Mucosa of rectum (tissue), 2 donors: Measurements from ENCODE around the gene HMX1.

ENCODE experiments used
- H3K27ac ChIP-seq, 2 donors: one replicate each; pipeline ENCODE4 v1.7.0; 2013; ENCODE audit warnings: inconsistent platforms in 2 of 2, low read depth in 2 of 2, low read length in 2 of 2
- H3K27me3 ChIP-seq, 2 donors: one replicate each; pipeline ENCODE4 v1.7.0; 2013; ENCODE audit warnings: low read length in 2 of 2; ENCODE audit not compliant: control insufficient read depth in 2 of 2, insufficient read depth in 2 of 2
- H3K36me3 ChIP-seq, 2 donors: one replicate each; pipeline ENCODE4 v1.7.0; 2013; ENCODE audit warnings: low read length in 2 of 2; ENCODE audit not compliant: control insufficient read depth in 2 of 2, insufficient read depth in 2 of 2
- H3K4me1 ChIP-seq, 2 donors: one replicate each; pipeline ENCODE4 v1.7.0; 2013; ENCODE audit warnings: low read length in 2 of 2, mild to moderate bottlenecking in 1 of 2; ENCODE audit not compliant: control insufficient read depth in 2 of 2, insufficient read depth in 2 of 2
- H3K4me3 ChIP-seq, 2 donors: one replicate each; pipeline ENCODE4 v1.7.0; 2013; ENCODE audit warnings: low read length in 2 of 2
- H3K9ac ChIP-seq, 2 donors: one replicate each; pipeline ENCODE4 v1.7.0; 2013; ENCODE audit warnings: low read length in 2 of 2, low read depth in 1 of 2, mild to moderate bottlenecking in 1 of 2
- H3K9me3 ChIP-seq, 2 donors: one replicate each; pipeline ENCODE4 v1.7.0; 2013; ENCODE audit warnings: low read length in 2 of 2; ENCODE audit not compliant: control insufficient read depth in 2 of 2
- donor health status: healthy.
- donor health status: Normal muscosa, but diverticular disease.

The HMX1 gene

DNA sequence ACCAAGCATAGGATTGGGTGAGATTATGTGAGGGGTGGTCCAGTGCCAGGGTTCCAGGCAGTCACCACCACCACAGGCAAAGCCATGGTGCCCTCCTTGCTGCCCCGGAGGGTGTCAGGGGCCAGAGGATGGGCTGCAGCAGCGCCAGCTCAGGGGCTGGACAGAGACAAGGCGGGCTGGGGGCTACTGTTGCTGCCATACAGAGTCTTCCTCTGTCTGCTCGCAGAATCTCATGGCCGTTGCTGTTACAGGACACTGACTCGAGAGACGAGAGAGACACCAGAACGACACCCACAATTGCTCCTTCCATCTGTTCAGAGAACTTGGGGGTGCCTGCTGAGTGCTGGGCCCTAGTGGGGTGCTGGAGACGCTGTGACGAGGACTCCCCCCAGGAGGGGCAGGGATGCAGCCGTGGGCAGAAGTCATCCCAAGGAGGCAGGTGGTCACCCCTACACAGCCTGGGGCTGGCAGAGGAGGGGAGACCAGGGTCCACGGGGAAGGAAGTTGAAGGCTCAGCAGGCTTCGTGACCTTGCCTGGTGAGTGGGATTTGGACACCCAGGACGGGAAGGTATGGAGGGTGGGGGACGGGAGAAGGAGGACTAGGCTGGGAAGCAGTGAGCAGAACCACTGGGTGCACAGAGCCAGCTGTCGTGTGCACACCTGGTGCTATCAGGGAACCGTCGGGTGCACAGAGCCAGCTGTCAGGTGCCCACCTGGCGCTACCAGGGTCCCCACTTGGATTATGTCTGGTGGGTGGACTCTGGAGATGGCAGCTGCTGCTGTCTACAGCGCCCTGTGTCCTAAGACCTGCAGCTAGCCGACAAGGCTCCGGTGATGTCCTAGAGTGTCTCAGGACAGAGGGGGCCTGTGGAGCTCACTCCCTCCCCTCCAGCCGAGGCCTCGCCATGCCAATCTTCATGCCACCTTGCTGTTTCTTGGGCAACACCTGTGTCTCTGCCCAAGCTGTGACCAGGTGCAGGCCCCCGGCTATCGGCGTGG is 43.9 kb upstream of the HMX1 start:
- no peak overlapping the region for H3K27ac ChIP-seq
- H3K36me3 ChIP-seq, result no peaks in the 10 kb centered on the region
- no peaks in the 10 kb centered on the region for H3K4me1 ChIP-seq
- H3K4me3 ChIP-seq, result no peak overlapping the region
- H3K9ac ChIP-seq, result no peak overlapping the region
- peaks cover 0 to 3% of the 10 kb centered on the region in 2 donors for H3K27me3 ChIP-seq
- H3K9me3 ChIP-seq, result no peaks in the 10 kb centered on the region

GRCh38 chr4:8914461-8915171 is 43.0 kb upstream of the HMX1 start:
- Histone ChIP-seq H3K9ac (no peak overlapping the region), H3K4me1 (no peaks in the 10 kb centered on the region), H3K27ac (no peak overlapping the region), H3K9me3 (no peaks in the 10 kb centered on the region), H3K27me3 (peaks cover 0 to 3% of the 10 kb centered on the region in 2 donors), H3K36me3 (no peaks in the 10 kb centered on the region), H3K4me3 (no peak overlapping the region)

DNA sequence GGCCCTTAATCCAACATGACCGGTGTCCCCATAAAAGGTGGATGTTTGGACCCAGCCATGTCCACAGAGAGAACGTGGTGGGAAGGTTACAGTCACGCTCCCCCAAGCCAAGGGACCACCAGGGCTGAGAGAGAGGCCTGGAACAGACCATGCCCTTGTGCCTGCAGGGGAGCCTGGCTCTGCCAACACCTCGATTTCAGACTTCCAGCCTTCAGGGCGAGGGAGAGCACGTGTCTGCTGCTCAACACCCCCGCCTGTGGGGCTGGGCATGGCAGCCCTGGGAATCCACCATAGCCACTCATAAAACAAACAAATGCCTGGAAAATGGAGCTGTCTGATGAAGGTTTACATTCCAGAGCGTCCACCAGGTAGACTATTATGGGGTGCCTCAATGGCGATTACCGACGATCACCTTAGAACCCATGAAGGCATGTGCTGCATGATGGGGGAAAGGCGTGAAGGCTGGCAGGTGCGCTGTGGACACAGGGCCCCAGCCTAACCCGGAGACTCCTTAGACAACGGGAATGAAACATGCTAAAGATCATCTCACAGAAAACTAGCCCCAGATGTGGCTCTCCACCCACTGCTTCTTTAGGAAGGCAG is 42.3 kb upstream of the HMX1 start:
- H3K36me3 ChIP-seq, result no peaks in the 10 kb centered on the region
- no peak overlapping the region for H3K27ac ChIP-seq
- H3K27me3 ChIP-seq, result peaks cover 0 to 3% of the 10 kb centered on the region in 2 donors
- H3K4me1 ChIP-seq, result no peaks in the 10 kb centered on the region
- H3K9ac ChIP-seq, result no peak overlapping the region
- no peak overlapping the region for H3K4me3 ChIP-seq
- H3K9me3 ChIP-seq, result no peaks in the 10 kb centered on the region

GRCh38 chr4:8913121-8913857 is 41.6 kb upstream of the HMX1 start:
- Histone ChIP-seq H3K9me3 (no peaks in the 10 kb centered on the region), H3K4me1 (no peaks in the 10 kb centered on the region), H3K27me3 (peaks cover 0 to under 1% of the 10 kb centered on the region in 2 donors), H3K36me3 (no peaks in the 10 kb centered on the region), H3K9ac (no peak overlapping the region), H3K27ac (no peak overlapping the region), H3K4me3 (no peak overlapping the region)

DNA sequence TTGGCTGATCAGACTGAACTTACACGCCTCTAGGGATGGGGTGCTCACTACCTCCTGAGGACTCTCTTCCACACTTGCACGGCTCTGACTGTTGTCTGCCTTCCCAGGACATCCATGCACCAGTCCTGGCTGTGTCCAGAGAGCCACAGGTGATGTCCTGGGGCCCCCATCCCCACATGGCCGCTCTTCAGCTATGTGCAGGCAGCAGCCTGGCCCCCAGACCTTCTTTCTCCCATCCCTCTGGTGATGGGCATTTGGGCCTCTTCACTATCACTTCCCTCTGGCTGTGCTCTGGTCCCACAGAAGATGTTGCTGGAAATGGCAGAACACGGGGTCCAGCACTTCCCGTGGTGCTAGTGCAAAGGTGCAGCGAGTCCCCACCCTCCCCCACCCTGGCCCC is 40.9 kb upstream of the HMX1 start:
- H3K4me3 ChIP-seq, result no peak overlapping the region
- H3K9ac ChIP-seq, result no peak overlapping the region
- H3K27me3 ChIP-seq, result no peaks in the 10 kb centered on the region
- no peaks in the 10 kb centered on the region for H3K4me1 ChIP-seq
- H3K9me3 ChIP-seq, result no peaks in the 10 kb centered on the region
- no peaks in the 10 kb centered on the region for H3K36me3 ChIP-seq
- no peak overlapping the region for H3K27ac ChIP-seq

DNA sequence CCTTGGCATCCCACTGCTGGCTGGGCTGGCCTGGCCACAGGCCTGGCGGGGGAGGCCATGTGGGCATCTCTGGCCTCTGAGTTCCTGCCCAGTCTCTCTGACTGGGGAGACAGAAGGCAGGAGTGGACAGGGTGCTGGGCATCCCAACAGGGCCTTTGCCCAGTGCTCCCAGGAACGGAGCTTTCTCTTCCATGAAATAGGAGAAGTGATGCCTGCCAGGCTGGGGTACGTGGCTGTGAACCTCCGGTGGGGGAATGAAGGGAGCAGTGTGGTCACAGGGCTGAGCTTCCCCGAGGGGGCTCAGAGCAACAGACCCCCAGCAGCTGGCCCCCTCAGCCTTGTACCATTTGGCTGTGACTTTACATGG is 40.4 kb upstream of the HMX1 start:
- no peaks in the 10 kb centered on the region for H3K27me3 ChIP-seq
- no peaks in the 10 kb centered on the region for H3K9me3 ChIP-seq
- no peaks in the 10 kb centered on the region for H3K4me1 ChIP-seq
- H3K36me3 ChIP-seq, result no peaks in the 10 kb centered on the region
- H3K4me3 ChIP-seq, result no peak overlapping the region
- H3K9ac ChIP-seq, result no peak overlapping the region
- H3K27ac ChIP-seq, result no peak overlapping the region

DNA sequence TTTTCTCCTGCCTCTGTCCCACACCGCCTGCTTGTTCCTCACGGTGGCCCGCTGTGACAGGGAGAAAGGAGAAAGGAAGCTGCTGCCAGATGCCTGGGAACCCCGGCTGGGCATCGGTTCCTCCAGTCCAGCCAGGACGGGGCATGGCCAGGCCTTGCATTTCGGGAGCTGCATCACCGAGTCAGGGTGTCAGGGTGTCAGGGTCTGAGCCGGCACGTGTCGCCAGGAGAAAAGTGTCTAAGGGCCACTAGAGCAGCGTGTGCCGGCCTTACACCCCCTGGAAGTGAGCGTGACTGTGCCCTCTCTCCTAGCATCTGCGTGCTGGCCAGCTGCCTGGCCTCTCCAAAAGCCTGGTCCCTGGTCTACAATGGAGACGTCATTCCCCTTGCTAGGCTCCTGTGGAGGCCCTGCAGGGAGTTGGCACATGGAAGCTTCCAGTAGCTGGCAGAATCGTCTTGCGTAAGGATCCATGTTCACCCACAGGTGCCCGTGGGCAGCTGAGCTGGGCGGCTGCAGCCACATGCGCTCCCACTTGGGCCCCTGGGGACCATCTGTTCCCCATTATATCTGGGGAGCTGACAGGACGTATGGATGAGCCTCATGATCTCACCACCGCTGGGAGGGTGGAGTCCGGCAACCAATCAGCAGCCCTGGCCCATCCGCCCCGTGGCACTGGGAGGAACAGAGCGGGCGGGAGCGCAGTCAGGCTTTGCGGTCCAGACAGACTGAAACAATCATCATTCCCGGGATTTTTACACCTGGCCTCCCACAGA is 39.9 kb upstream of the HMX1 start:
- Histone ChIP-seq H3K27me3 (no peaks in the 10 kb centered on the region), H3K36me3 (no peaks in the 10 kb centered on the region), H3K9me3 (no peaks in the 10 kb centered on the region), H3K9ac (no peak overlapping the region), H3K4me3 (no peak overlapping the region), H3K27ac (no peak overlapping the region), H3K4me1 (no peaks in the 10 kb centered on the region)

GRCh38 chr4:8910822-8911315 is 39.2 kb upstream of the HMX1 start:
- Histone ChIP-seq H3K9ac (no peak overlapping the region), H3K36me3 (no peaks in the 10 kb centered on the region), H3K9me3 (no peaks in the 10 kb centered on the region), H3K4me3 (no peak overlapping the region), H3K4me1 (no peaks in the 10 kb centered on the region), H3K27me3 (no peaks in the 10 kb centered on the region), H3K27ac (no peak overlapping the region)

DNA sequence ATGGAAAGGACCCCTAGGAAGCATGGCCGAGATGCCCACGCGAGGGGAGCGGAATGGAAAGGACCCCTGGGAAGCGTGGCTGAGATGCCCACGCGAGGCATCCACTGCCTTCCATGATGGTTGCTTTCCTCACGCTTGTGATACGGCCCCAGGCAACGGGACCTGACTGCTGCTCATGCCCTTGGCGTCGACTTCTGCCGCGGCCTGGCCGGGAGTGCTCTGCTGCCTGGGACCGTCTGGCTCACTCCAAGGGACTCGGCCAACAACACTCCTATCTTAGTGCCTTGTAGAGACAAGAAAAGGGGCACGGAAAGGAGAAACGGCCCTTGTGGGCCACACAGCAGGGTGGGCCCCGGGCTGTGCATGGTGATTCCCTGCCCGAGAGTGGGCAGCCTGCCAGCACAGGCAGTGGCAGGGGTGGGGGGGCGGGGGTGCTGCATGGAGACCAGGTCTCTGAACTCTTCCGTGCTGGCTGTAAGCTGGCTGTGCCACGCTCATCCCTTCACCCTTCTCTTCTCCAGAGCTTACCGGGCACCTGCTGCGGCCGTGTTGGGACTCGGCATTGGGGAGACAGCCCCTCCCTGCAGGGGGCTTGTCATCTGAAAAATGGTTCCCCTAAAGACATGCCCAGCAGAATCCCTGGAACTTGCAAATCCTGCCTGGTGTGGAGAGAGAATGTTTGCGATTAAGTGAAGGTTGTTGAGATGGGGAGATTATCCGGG is 38.6 kb upstream of the HMX1 start:
- no peak overlapping the region for H3K4me3 ChIP-seq
- no peaks in the 10 kb centered on the region for H3K36me3 ChIP-seq
- H3K9ac ChIP-seq, result no peak overlapping the region
- no peak overlapping the region for H3K27ac ChIP-seq
- H3K9me3 ChIP-seq, result no peaks in the 10 kb centered on the region
- no peaks in the 10 kb centered on the region for H3K4me1 ChIP-seq
- no peaks in the 10 kb centered on the region for H3K27me3 ChIP-seq
